Measurements from ENCODE around the gene CDH4.
"Not testable (repeated sequence)": the region's sequence is repeated elsewhere in the genome, so short reads cannot be mapped to it uniquely, and the experiment has no call there.

The CDH4 gene

GRCh38 chr20:61979701-61980635 lies 727.9 kb downstream of the CDH4 start:
- TF ChIP-seq JUND (IDR thresholded peaks at IDR 0.05; ENCODE audit: low read depth): no peak
- in situ Hi-C loops (cut with HindIII; ENCODE audit: low pct_unique_long_range_greater_than_20kb, low sequenced_read_pairs): no loop called here
- DNase-seq (ENCODE audit: low read depth in 1 of 2, low spot score in 1 of 2): no peak

- in situ Hi-C loops (cut with HindIII; ENCODE audit: low pct_unique_long_range_greater_than_20kb, low sequenced_read_pairs): no loop called here
- peak; percentile 77 to 85 for DNase-seq (ENCODE audit: low read depth in 1 of 2, low spot score in 1 of 2)
- no peak for TF ChIP-seq JUND (IDR thresholded peaks at IDR 0.05; ENCODE audit: low read depth)
These were observed 728.9 kb downstream of the CDH4 start for GRCh38 chr20:61980647-61981583.

- DNase-seq (ENCODE audit: low read depth in 1 of 2, low spot score in 1 of 2); in situ Hi-C loops (cut with HindIII; ENCODE audit: low pct_unique_long_range_greater_than_20kb, low sequenced_read_pairs): not testable (repeated sequence)
These were observed 729.6 kb downstream of the CDH4 start for GRCh38 chr20:61981691-61982090.

- TF ChIP-seq JUND (IDR thresholded peaks at IDR 0.05; ENCODE audit: low read depth): no peak
- no peak for DNase-seq (ENCODE audit: low read depth in 1 of 2, low spot score in 1 of 2)
- in situ Hi-C loops (cut with HindIII; ENCODE audit: low pct_unique_long_range_greater_than_20kb, low sequenced_read_pairs): no loop called here
These were observed 730.3 kb downstream of the CDH4 start for GRCh38 chr20:61982191-61982950.

- no peak for DNase-seq (ENCODE audit: low read depth in 1 of 2, low spot score in 1 of 2)
- TF ChIP-seq JUND (IDR thresholded peaks at IDR 0.05; ENCODE audit: low read depth): no peak
- in situ Hi-C loops (cut with HindIII; ENCODE audit: low pct_unique_long_range_greater_than_20kb, low sequenced_read_pairs): no loop called here
These were observed 730.9 kb downstream of the CDH4 start for GRCh38 chr20:61982951-61983315.

- TF ChIP-seq JUND (IDR thresholded peaks at IDR 0.05; ENCODE audit: low read depth): no peak
- in situ Hi-C loops (cut with HindIII; ENCODE audit: low pct_unique_long_range_greater_than_20kb, low sequenced_read_pairs): no loop called here
- no peak for DNase-seq (ENCODE audit: low read depth in 1 of 2, low spot score in 1 of 2)
These were observed 731.9 kb downstream of the CDH4 start for GRCh38 chr20:61983965-61984364.

GRCh38 chr20:61984431-61984830 lies 732.4 kb downstream of the CDH4 start:
- DNase-seq (ENCODE audit: low read depth in 1 of 2, low spot score in 1 of 2); in situ Hi-C loops (cut with HindIII; ENCODE audit: low pct_unique_long_range_greater_than_20kb, low sequenced_read_pairs): not testable (repeated sequence)

- in situ Hi-C loops (cut with HindIII; ENCODE audit: low pct_unique_long_range_greater_than_20kb, low sequenced_read_pairs): no loop called here
- TF ChIP-seq JUND (IDR thresholded peaks at IDR 0.05; ENCODE audit: low read depth): no peak
- no peak for DNase-seq (ENCODE audit: low read depth in 1 of 2, low spot score in 1 of 2)
These were observed 733.0 kb downstream of the CDH4 start for GRCh38 chr20:61985096-61985495.

GRCh38 chr20:61986762-61987321 lies 734.8 kb downstream of the CDH4 start:
- in situ Hi-C loops (cut with HindIII; ENCODE audit: low pct_unique_long_range_greater_than_20kb, low sequenced_read_pairs): no loop called here
- DNase-seq (ENCODE audit: low read depth in 1 of 2, low spot score in 1 of 2): no peak
- no peak for TF ChIP-seq JUND (IDR thresholded peaks at IDR 0.05; ENCODE audit: low read depth)

- DNase-seq (ENCODE audit: low read depth in 1 of 2, low spot score in 1 of 2): no peak
- in situ Hi-C loops (cut with HindIII; ENCODE audit: low pct_unique_long_range_greater_than_20kb, low sequenced_read_pairs): no loop called here
- no peak for TF ChIP-seq JUND (IDR thresholded peaks at IDR 0.05; ENCODE audit: low read depth)
These were observed 736.6 kb downstream of the CDH4 start for GRCh38 chr20:61988665-61989064.

- no peak for DNase-seq (ENCODE audit: low read depth in 1 of 2, low spot score in 1 of 2)
- in situ Hi-C loops (cut with HindIII; ENCODE audit: low pct_unique_long_range_greater_than_20kb, low sequenced_read_pairs): no loop called here
- TF ChIP-seq JUND (IDR thresholded peaks at IDR 0.05; ENCODE audit: low read depth): no peak
These were observed 737.7 kb downstream of the CDH4 start for GRCh38 chr20:61989741-61990140.

Data from T47D (cell line).